CD14-positive monocyte (primary cell): Measurements from ENCODE around the gene CHMP1B. TPM values are rescaled to one million over a fixed set of nuclear protein-coding genes. Genes with fewer than 3 reads are reported as not detected.

Experiments used
- DNase-seq, 3 donors: peaks; one replicate each; pipeline ENCODE4 v3.0.0-alpha.2; 2011 to 2022
- H2AFZ ChIP-seq: 2 replicates; pipeline ENCODE4 v1.6.0; 2012; ENCODE audit warnings: mild to moderate bottlenecking, low read depth, low read length, inconsistent platforms; ENCODE audit not compliant: insufficient read depth, poor library complexity, severe bottlenecking
- H3K27ac ChIP-seq, 2 donors: 1 replicate in 1 of 2; 2 replicates in 1 of 2; pipeline ENCODE4 v1.5.1; 2012 to 2013; ENCODE audit warnings: low read length in 2 of 2, control low read depth in 1 of 2, inconsistent platforms in 1 of 2, low read depth in 1 of 2, mild to moderate bottlenecking in 1 of 2
- H3K27me3 ChIP-seq, 2 donors: one replicate each; pipeline versions ENCODE4 v1.6.0 to v1.6.1; 2011 to 2013; ENCODE audit warnings: low read length in 2 of 2; ENCODE audit not compliant: control insufficient read depth in 2 of 2, insufficient read depth in 2 of 2
- H3K36me3 ChIP-seq, 2 donors: replicated peaks in 1 of 2; 1 replicate in 1 of 2; 2 replicates in 1 of 2; pipeline versions ENCODE4 v1.5.1 to v1.6.1; 2012 to 2013; ENCODE audit warnings: low read length in 2 of 2, control low read depth in 1 of 2, inconsistent platforms in 1 of 2, mild to moderate bottlenecking in 1 of 2; ENCODE audit not compliant: insufficient read depth in 2 of 2, control insufficient read depth in 1 of 2
- H3K4me1 ChIP-seq, 2 donors: 1 replicate in 1 of 2; 2 replicates in 1 of 2; pipeline versions ENCODE4 v1.5.1 to v1.6.1; 2012 to 2013; ENCODE audit warnings: low read length in 2 of 2, control low read depth in 1 of 2, inconsistent platforms in 1 of 2, mild to moderate bottlenecking in 1 of 2, moderate library complexity in 1 of 2; ENCODE audit not compliant: insufficient read depth in 2 of 2, control insufficient read depth in 1 of 2
- H3K4me2 ChIP-seq: replicated peaks from 2 replicates; pipeline ENCODE3; 2012; ENCODE audit warnings: low read length, moderate library complexity, mild to moderate bottlenecking; ENCODE audit not compliant: poor library complexity, severe bottlenecking; ENCODE audit errors: extremely low read depth
- H3K4me3 ChIP-seq, 3 experiments: fragments of 200-600 bp in 1 of 3; sonication (generic) in 1 of 3; replicated peaks in 1 of 3; 1 replicate in 2 of 3; 2 replicates in 1 of 3; pipeline ENCODE4 v1.5.1; 2011 to 2013; ENCODE audit warnings: low read length in 3 of 3, mild to moderate bottlenecking in 3 of 3, control low read depth in 2 of 3, low read depth in 2 of 3, inconsistent platforms in 1 of 3, moderate library complexity in 1 of 3
- H3K79me2 ChIP-seq: 2 replicates; pipeline ENCODE4 v1.6.0; 2012; ENCODE audit warnings: mild to moderate bottlenecking, control low read depth, inconsistent platforms, low read length, moderate library complexity; ENCODE audit not compliant: insufficient read depth
- H3K9ac ChIP-seq: 2 replicates; pipeline ENCODE4 v1.6.0; 2017; ENCODE audit warnings: low read length, mild to moderate bottlenecking; ENCODE audit not compliant: insufficient read depth, poor library complexity, severe bottlenecking
- H3K9me3 ChIP-seq, 2 donors: replicated peaks in 1 of 2; 1 replicate in 1 of 2; 2 replicates in 1 of 2; pipeline versions ENCODE4 v1.5.1 to v1.6.1; 2012 to 2013; ENCODE audit warnings: low read length in 2 of 2, control low read depth in 1 of 2; ENCODE audit not compliant: control insufficient read depth in 1 of 2, insufficient read depth in 1 of 2
- H4K20me1 ChIP-seq: 2 replicates; pipeline ENCODE4 v1.6.0; 2012; ENCODE audit warnings: mild to moderate bottlenecking, low read length, control low read depth, moderate library complexity; ENCODE audit not compliant: insufficient read depth
- H3K27ac Mint-ChIP-seq, 7 donors: one replicate each; pipeline ENCODE4 v1.8.0; 2020; ENCODE audit warnings: mild to moderate bottlenecking in 7 of 7, mixed read lengths in 7 of 7, moderate library complexity in 6 of 7, inconsistent platforms in 2 of 7
- H3K27me3 Mint-ChIP-seq, 3 donors: one replicate each; pipeline ENCODE4 v1.8.0; 2021 to 2022; ENCODE audit warnings: low read depth in 3 of 3, mild to moderate bottlenecking in 3 of 3, mixed read lengths in 3 of 3, moderate library complexity in 3 of 3, inconsistent platforms in 1 of 3
- H3K36me3 Mint-ChIP-seq, 2 donors: one replicate each; pipeline ENCODE4 v1.8.0; 2020; ENCODE audit warnings: mixed read lengths in 2 of 2, inconsistent platforms in 1 of 2, mild to moderate bottlenecking in 1 of 2
- H3K4me1 Mint-ChIP-seq: one replicate; pipeline ENCODE4 v1.8.0; 2020; ENCODE audit warnings: mild to moderate bottlenecking, mixed read lengths
- H3K4me3 Mint-ChIP-seq, 2 donors: one replicate each; pipeline ENCODE4 v1.8.0; 2020; ENCODE audit warnings: mild to moderate bottlenecking in 2 of 2, mixed read lengths in 2 of 2, moderate library complexity in 1 of 2
- H3K9me3 Mint-ChIP-seq, 7 donors: one replicate each; pipeline ENCODE4 v1.8.0; 2020 to 2022; ENCODE audit warnings: mixed read lengths in 7 of 7, mild to moderate bottlenecking in 6 of 7, moderate library complexity in 6 of 7, inconsistent platforms in 2 of 7
- CTCF ChIP-seq: fragments of 200-600 bp; IDR thresholded peaks from one replicate; pipeline ENCODE4 v1.8.0; 2022; ENCODE audit warnings: antibody characterized with exemption, mild to moderate bottlenecking
- WGBS: methylation state at CpG from one replicate; pipeline ENCODE4 v1.1.5; 2013; ENCODE audit warnings: missing lambda C conversion rate; ENCODE audit not compliant: insufficient coverage; 5-methylcytosine and 5-hydroxymethylcytosine counted together
- intact Hi-C, 2 donors: fragments of 100-400 bp; cut with micrococcal nuclease; formaldehyde crosslinking; loops; one replicate each; pipeline versions ENCODE4 v1.15.0 to v1.15.1; 2023
- polyA plus RNA-seq, 3 donors: library from polyadenylated mRNA; depleted of rRNA in 1 of 3; unstranded in 2 of 3; stranded (reverse) in 1 of 3; fragments of 300-500 nt in 2 of 3; fragments of >200 nt in 1 of 3; fragmentation: Illumina TruSeq in 2 of 3; gene quantifications; 1 replicate in 2 of 3; 2 replicates in 1 of 3; pipeline ENCODE4 v1.2.3, GENCODE V29; 2012 to 2021

CHMP1B gene
- polyA plus RNA-seq, 3 donors: 95.2 to 182 (median 105) TPM

GRCh38 chr18:11820697-11821096, 30.5 kb upstream of the CHMP1B start:
- intact Hi-C loops: no loop called here
- Histone ChIP-seq H3K27me3 (peaks cover 0 to 2% of the 10 kb centered on the region in 2 donors), H3K9ac (no peak overlapping the region), H4K20me1 (no peaks in the 10 kb centered on the region), H3K4me2 (no peak overlapping the region), H3K36me3 (no peaks in the 10 kb centered on the region), H3K9me3 (no peaks in the 10 kb centered on the region), H3K4me1 (no peaks in the 10 kb centered on the region), H3K79me2 (no peaks in the 10 kb centered on the region), H2AFZ (no peak overlapping the region), H3K4me3 (no peak overlapping the region), H3K27ac (no peak overlapping the region)
- TF ChIP-seq CTCF: no peak
- Mint-ChIP-seq H3K27me3 (peaks cover 5 to 11% (median 9%) of the 10 kb centered on the region in 3 donors), H3K4me1 (no peaks in the 10 kb centered on the region), H3K36me3 (no peaks in the 10 kb centered on the region), H3K27ac (no peak overlapping the region), H3K4me3 (no peak overlapping the region), H3K9me3 (peaks cover 0 to 4% (median 2%) of the 10 kb centered on the region in 7 donors)
- 0% methylated on average over 1 of the region's 2 CpGs for WGBS
- no peak for DNase-seq

GRCh38 chr18:11821208-11821607, 30.0 kb upstream of the CHMP1B start:
- Histone ChIP-seq H4K20me1 (no peaks in the 10 kb centered on the region), H3K27me3 (peaks cover 0 to 2% of the 10 kb centered on the region in 2 donors), H3K9ac (no peak overlapping the region), H3K27ac (no peak overlapping the region), H3K79me2 (no peaks in the 10 kb centered on the region), H3K36me3 (no peaks in the 10 kb centered on the region), H3K4me3 (no peak overlapping the region), H3K4me2 (no peak overlapping the region), H2AFZ (no peak overlapping the region), H3K9me3 (no peaks in the 10 kb centered on the region), H3K4me1 (no peaks in the 10 kb centered on the region)
- Mint-ChIP-seq H3K27me3 (peaks cover 5 to 11% (median 9%) of the 10 kb centered on the region in 3 donors), H3K4me1 (no peaks in the 10 kb centered on the region), H3K27ac (no peak overlapping the region), H3K4me3 (no peak overlapping the region), H3K9me3 (peaks cover 0 to 4% (median 2%) of the 10 kb centered on the region in 7 donors), H3K36me3 (no peaks in the 10 kb centered on the region)
- no peak for DNase-seq
- TF ChIP-seq CTCF: no peak
- 100% methylated on average over 5 of the region's 7 CpGs for WGBS
- intact Hi-C loops: no loop called here
